Endothelial cell of umbilical vein (primary cell): ENCODE measurements around the gene STK17A.

Experiments used
- FOS ChIP-seq: IDR thresholded peaks from 2 replicates; pipeline ENCODE4 v1.6.1; 2011; ENCODE audit warnings: mild to moderate bottlenecking, low read length, moderate library complexity, borderline replicate concordance; ENCODE audit not compliant: insufficient read depth
- POLR2A ChIP-seq: IDR thresholded peaks from 2 replicates; pipeline ENCODE4 v1.6.1; 2012; ENCODE audit warnings: low read depth, mild to moderate bottlenecking, control low read depth, low read length
- TF ChIP-seq, protein P1 (sequence below), 2 donors: IDR thresholded peaks; 1 replicate in 1 of 2; 2 replicates in 1 of 2; pipeline ENCODE4 v1.5.1; 2011; ENCODE audit warnings: low read length in 2 of 2, mild to moderate bottlenecking in 2 of 2, moderate library complexity in 2 of 2, control low read depth in 1 of 2, inconsistent platforms in 1 of 2, low read depth in 1 of 2; ENCODE audit not compliant: insufficient read depth in 1 of 2; ENCODE audit errors: extremely low read depth in 1 of 2

- TF ChIP-seq, protein P1, sequence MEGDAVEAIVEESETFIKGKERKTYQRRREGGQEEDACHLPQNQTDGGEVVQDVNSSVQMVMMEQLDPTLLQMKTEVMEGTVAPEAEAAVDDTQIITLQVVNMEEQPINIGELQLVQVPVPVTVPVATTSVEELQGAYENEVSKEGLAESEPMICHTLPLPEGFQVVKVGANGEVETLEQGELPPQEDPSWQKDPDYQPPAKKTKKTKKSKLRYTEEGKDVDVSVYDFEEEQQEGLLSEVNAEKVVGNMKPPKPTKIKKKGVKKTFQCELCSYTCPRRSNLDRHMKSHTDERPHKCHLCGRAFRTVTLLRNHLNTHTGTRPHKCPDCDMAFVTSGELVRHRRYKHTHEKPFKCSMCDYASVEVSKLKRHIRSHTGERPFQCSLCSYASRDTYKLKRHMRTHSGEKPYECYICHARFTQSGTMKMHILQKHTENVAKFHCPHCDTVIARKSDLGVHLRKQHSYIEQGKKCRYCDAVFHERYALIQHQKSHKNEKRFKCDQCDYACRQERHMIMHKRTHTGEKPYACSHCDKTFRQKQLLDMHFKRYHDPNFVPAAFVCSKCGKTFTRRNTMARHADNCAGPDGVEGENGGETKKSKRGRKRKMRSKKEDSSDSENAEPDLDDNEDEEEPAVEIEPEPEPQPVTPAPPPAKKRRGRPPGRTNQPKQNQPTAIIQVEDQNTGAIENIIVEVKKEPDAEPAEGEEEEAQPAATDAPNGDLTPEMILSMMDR (IDR thresholded peaks at IDR 0.05; ENCODE audit: extremely low read depth in 1 of 2, insufficient read depth in 1 of 2, low read depth in 1 of 2, low read length in 2 of 2), result no peak
- TF ChIP-seq POLR2A (no peak), FOS (peak; percentile 94)
These were observed 91.9 kb downstream of the STK17A start for GRCh38 chr7:43674559-43675436.
